Measurements from ENCODE around the gene MTAP. TPM values are rescaled to one million over a fixed set of nuclear protein-coding genes. Genes with fewer than 3 reads are reported as not detected.

The MTAP gene
- total RNA-seq, 4 donors from 2014 or later, result 20.4 to 50.2 (median 30.4) TPM

DNA sequence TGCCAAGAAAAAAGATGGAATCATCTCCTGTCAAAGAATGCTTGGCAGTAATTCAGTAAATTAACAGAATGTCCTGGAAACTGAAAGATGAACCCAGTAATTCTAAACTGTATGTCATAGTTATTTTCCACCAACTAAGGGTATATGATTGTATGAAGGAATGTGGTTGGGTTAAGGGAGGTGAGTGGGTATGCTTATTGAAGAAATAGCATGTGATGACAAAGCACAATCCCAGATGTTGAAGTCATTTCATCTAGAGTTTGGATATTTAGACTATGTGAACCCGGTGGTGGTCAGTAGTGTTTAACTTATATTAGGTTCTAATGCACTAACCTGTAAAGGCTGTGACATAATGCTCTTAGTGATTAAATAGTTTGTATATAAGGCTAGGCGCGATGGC, 104.4 kb downstream of the MTAP start:
- no peaks in the 10 kb centered on the region for H3K4me1 ChIP-seq
- no peaks in the 10 kb centered on the region for H3K27me3 ChIP-seq
- TF ChIP-seq EP300 (IDR thresholded peaks at IDR 0.05) (no peak), POLR2A (IDR thresholded peaks at IDR 0.05) (no peak)
- TF ChIP-seq, protein P1, sequence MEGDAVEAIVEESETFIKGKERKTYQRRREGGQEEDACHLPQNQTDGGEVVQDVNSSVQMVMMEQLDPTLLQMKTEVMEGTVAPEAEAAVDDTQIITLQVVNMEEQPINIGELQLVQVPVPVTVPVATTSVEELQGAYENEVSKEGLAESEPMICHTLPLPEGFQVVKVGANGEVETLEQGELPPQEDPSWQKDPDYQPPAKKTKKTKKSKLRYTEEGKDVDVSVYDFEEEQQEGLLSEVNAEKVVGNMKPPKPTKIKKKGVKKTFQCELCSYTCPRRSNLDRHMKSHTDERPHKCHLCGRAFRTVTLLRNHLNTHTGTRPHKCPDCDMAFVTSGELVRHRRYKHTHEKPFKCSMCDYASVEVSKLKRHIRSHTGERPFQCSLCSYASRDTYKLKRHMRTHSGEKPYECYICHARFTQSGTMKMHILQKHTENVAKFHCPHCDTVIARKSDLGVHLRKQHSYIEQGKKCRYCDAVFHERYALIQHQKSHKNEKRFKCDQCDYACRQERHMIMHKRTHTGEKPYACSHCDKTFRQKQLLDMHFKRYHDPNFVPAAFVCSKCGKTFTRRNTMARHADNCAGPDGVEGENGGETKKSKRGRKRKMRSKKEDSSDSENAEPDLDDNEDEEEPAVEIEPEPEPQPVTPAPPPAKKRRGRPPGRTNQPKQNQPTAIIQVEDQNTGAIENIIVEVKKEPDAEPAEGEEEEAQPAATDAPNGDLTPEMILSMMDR (IDR thresholded peaks at IDR 0.05), result no peak
- H3K4me3 ChIP-seq, result no peak overlapping the region
- DNase-seq (ENCODE audit: low spot score in 2 of 2), result no peak
- H3K9me3 ChIP-seq, result peaks cover 0 to 91% (median 27%) of the 10 kb centered on the region in 4 donors
- H3K27ac ChIP-seq, result no peak overlapping the region
- H3K36me3 ChIP-seq, result peaks cover 0 to 53% (median 0%) of the 10 kb centered on the region in 3 donors
- WGBS, 2 donors, result 96 to 99% methylated on average over 3 of the region's 3 CpGs

DNA sequence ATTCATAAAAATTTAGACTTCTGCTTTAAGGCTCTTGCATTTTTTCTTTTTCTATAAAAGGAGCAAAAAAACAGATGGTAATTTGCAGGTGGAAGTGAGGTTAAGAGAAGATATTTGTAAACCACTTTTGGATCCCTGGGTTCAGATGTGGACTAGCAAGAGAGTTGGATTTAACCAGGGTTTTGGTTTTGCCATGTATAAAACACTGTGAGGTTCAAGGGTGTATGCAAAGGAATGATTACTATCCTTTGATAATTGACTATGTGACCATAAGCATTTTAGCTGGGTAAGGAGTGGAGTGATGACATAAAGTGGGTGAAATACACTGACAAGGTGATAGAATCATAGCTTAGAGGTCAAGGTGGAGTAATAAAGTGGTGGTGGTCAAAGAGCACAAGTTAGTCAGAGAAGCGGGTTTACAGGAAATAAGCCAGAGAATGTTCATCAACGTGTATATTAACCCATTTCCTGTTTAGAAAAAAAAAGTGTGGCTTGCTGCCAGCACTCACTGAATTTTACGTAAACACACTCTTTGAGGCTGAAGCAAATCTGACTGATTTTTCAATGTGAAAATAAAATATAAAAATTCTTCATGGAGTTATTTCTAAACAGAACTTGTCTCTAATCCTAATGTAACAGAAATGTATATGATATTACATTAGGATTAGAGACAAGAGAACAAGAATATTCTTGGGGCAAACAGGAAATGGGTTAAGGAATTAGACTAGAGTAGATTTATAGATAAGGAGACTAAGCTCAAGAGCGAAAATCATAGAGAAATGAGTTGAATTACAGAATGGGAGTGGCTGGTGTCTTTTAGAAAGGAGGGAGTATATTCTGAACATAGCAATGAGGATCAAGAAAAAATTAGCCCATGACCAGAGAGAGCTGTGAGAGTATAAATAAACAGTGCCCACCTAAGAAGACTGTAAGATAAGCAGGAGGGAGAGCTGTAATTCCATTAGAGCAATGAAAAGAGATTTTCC, 117.2 kb downstream of the MTAP start:
- H3K4me3 ChIP-seq, result no peak overlapping the region
- no peak overlapping the region for H3K27ac ChIP-seq
- WGBS, 2 donors, result 23% methylated on average over 4 of the region's 4 CpGs
- H3K27me3 ChIP-seq, result no peaks in the 10 kb centered on the region
- no peak for DNase-seq (ENCODE audit: low spot score in 2 of 2)
- no peaks in the 10 kb centered on the region for H3K36me3 ChIP-seq
- peaks cover 0 to 8% (median 0%) of the 10 kb centered on the region in 4 donors for H3K4me1 ChIP-seq
- peaks cover 0 to 12% (median 0%) of the 10 kb centered on the region in 4 donors for H3K9me3 ChIP-seq
- TF ChIP-seq, protein P1 (IDR thresholded peaks at IDR 0.05), result no peak
- TF ChIP-seq POLR2A (IDR thresholded peaks at IDR 0.05) (no peak), EP300 (IDR thresholded peaks at IDR 0.05) (no peak)

DNA sequence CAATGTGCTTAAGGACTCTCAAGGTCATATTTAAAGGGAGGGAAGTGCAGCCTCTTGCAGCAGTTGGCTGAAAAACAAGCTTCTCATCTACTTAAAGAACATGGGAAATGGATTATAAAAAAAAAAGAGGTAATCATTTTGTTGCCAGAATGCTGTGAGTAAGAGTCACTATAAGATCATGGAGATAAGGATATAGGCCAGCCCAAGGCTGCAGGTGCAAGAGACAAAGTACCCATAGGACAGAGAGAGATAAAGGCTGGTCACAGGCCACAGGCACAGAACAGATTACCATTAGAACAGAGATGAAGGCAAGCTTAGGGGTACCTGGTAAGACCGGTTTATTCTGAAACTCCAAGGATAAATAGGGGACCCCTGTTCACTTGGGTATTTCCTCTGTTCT, 121.3 kb downstream of the MTAP start:
- DNase-seq (ENCODE audit: low spot score in 2 of 2), result no peak

DNA sequence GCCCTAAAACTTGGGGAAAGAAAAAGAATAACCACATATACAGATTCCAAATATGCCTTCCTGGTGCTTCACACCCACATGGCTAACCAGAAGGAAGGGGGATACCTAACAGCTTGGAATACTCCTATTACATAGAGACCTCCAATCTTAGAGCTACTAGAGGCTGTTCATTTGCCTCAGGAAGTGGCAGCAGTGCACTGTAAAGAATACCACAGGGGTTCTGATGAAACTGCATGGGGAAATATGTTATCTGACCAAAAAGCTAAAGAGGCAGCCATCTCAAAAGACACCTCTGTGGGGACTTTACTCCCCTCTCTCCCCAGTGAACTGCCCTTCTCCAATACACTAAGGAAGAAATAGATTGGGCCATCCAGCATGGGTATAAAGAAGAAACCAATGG, 125.3 kb downstream of the MTAP start:
- DNase-seq (ENCODE audit: low spot score in 2 of 2), result no peak
- H3K27me3 ChIP-seq, result no peaks in the 10 kb centered on the region
- H3K4me3 ChIP-seq, result no peak overlapping the region
- no peaks in the 10 kb centered on the region for H3K9me3 ChIP-seq
- H3K4me1 ChIP-seq, result no peaks in the 10 kb centered on the region
- peaks cover 0 to 28% (median 0%) of the 10 kb centered on the region in 3 donors for H3K36me3 ChIP-seq
- no peak overlapping the region for H3K27ac ChIP-seq
- TF ChIP-seq, protein P1 (IDR thresholded peaks at IDR 0.05), result no peak

More for the DNA sequence above, 121.3 kb downstream of the MTAP start:
- Histone ChIP-seq H3K9me3 (no peaks in the 10 kb centered on the region), H3K36me3 (no peaks in the 10 kb centered on the region), H3K4me3 (no peak overlapping the region), H3K27me3 (no peaks in the 10 kb centered on the region), H3K27ac (no peak overlapping the region), H3K4me1 (peaks cover 0 to 8% (median 0%) of the 10 kb centered on the region in 4 donors)
- TF ChIP-seq, protein P1 (IDR thresholded peaks at IDR 0.05), result no peak
- TF ChIP-seq POLR2A (IDR thresholded peaks at IDR 0.05) (no peak), EP300 (IDR thresholded peaks at IDR 0.05) (no peak)
- WGBS, 2 donors, result 100% methylated on average over 1 of the region's 1 CpG

DNA sequence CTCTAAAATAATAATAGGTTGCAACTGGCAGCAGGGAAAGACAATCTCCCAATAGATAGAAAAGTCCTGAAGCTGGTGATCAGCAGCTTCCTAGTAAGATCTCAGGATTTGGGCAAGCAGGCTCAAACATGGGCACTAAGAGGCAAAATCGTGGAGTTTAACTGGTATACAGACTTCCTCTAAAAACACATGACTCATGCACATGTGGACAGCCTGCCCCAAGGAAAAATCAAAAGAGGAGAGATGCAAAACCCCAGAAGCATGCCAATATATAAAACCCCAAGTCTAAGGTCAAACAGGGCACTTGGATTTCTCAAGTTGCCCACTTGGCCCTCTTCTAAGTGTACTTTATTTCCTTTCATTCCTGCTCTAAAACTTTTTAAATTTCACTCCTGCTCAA, 129.0 kb downstream of the MTAP start:
- DNase-seq (ENCODE audit: low spot score in 2 of 2), result no peak
- TF ChIP-seq POLR2A (IDR thresholded peaks at IDR 0.05) (no peak), EP300 (IDR thresholded peaks at IDR 0.05) (no peak)
- TF ChIP-seq, protein P1 (IDR thresholded peaks at IDR 0.05), result no peak
- 90 to 95% methylated on average over 1 of the region's 1 CpG for WGBS, 2 donors
- Histone ChIP-seq H3K27ac (no peak overlapping the region), H3K27me3 (no peaks in the 10 kb centered on the region), H3K36me3 (peaks cover 0 to 38% (median 0%) of the 10 kb centered on the region in 3 donors), H3K4me1 (no peaks in the 10 kb centered on the region), H3K4me3 (no peak overlapping the region), H3K9me3 (no peaks in the 10 kb centered on the region)
